GM12892 (cell line): ENCODE results near the gene ZNF180.

Experiments
- POLR2A ChIP-seq: IDR thresholded peaks from 2 replicates; pipeline ENCODE4 v1.6.1; 2011; ENCODE audit warnings: low read depth, low read length, control low read depth
- POLR2AphosphoS5 ChIP-seq: IDR thresholded peaks from 2 replicates; pipeline ENCODE4 v1.6.1; 2011; ENCODE audit warnings: low read depth, low read length, control low read depth
- TAF1 ChIP-seq: IDR thresholded peaks from 2 replicates; pipeline ENCODE4 v1.6.1; 2011; ENCODE audit warnings: low read depth, mild to moderate bottlenecking, control low read depth, low read length, borderline replicate concordance

DNA sequence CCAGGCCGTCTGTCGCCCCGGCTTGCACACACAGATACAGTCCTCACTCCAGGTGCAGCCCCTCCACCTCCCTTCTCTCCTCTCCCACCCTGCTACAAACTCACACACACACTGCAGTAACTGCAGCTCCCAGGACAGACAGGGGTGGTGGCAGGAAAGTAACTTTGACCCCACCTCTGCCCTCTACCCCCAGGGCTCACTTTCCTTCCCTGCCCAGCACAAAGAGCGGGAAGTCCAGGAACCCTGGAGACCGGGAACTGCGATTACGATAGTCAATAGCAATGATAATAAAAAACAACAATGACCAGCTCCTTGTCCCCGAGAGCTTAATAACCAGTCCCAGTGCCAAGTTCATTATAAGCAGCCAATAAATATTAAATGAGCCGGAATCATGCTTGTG is 29.2 kb upstream of the ZNF180 start, which contains the start of gene CEACAM20:
- TF ChIP-seq POLR2A: no peak
- no peak for TF ChIP-seq TAF1
- no peak for TF ChIP-seq POLR2AphosphoS5
